GM19397 (cell line): ENCODE measurements around the gene KCNMA1.
"Not testable (repeated sequence)": the region's sequence is repeated elsewhere in the genome, so short reads cannot be mapped to it uniquely, and the experiment has no call there.

Experiments
- ATAC-seq: cut with Tn5 transposase; IDR thresholded peaks from one replicate; pipeline ENCODE4 v1.9.1; 2021; ENCODE audit warnings: mild to moderate bottlenecking, moderate library complexity; ENCODE audit not compliant: unreplicated experiment

KCNMA1 gene

DNA sequence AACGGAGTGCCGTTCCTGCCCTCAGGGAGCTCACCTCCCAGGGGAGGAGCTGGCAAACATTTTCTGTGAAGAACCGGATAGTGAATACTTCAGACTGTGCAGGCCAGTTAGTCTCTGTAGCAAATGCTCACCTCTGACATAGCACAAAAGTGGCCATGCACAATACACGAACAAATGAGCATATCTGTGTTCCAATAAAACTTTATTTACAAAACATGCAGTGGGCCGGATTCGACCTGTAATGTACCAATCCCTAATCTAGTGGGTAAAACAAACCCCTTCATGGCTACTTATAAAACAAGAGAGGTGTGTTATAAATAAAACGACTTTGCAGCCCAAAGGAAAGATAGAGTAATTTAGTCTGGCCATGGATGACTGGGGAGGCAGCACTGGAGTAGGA is 48.7 kb downstream of the KCNMA1 start:
- no peak for ATAC-seq

DNA sequence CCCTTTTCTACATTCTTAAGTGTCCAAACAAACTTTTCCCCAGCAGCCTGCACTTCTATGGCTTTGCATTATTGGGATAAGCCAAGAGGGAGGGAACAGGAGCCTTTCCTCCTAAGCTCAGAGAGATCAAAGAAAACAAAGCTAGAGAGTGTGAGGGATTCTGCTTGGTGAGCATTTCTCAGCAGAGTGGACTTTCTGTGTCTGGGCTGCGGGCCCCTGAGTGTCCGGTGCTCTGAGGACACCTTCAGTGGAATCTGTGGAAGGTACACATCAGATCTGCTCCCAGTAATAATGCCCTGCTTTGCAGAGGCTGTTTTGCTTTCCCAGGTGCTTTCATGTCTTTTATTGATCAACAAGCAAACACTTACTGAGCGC is 50.2 kb downstream of the KCNMA1 start:
- ATAC-seq = no peak

DNA sequence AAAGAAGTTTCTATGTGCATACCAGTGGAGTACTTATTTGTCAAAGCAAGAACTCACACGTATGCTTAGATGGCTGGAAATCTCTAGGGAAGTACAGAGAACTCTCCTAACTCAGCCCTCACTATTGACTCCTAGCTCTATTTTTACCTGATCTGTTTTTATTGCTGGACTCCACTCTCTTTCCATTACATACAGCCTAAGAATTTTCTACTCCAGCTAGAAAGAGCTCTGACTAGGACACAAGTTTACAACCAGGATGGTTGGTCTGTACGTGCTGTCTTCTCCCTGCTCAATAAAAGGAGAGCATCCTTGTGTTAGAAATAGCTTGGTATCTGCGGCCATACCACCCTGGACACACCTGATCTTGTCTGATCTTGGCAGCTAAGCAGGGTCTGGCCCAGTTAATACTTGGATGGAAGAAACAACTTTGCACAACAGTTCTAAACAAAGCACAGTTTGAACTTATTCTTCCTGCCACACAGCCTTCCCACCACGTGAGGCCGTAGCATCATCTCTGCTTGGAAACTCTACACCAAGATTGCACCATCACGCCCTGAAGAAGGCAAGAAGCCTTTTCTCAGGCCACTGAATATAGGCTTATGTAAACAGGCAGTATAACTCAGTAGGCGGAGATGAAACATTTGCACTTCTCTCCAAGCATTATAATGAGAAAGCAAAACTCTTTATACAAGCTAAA is 50.7 kb downstream of the KCNMA1 start:
- ATAC-seq = no peak

DNA sequence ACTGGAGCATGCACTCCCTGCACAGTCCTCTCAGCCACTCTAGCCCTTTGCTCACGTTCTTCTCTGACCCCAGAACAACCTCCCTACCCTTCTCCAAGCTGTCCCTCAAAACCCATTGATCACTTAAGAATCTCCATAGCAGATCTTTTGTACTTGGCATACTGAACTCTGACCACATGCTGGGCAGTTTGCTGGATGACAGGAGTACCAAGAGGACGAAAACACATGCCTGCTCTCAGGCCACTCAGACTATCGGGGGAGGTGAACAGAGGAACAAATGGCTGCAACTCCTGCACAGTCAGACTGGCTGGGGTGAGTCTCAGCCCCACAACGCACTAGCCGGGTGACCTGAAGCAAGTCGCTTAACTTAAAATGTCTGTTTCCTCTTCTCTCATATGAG is 52.7 kb downstream of the KCNMA1 start:
- ATAC-seq = no peak

DNA sequence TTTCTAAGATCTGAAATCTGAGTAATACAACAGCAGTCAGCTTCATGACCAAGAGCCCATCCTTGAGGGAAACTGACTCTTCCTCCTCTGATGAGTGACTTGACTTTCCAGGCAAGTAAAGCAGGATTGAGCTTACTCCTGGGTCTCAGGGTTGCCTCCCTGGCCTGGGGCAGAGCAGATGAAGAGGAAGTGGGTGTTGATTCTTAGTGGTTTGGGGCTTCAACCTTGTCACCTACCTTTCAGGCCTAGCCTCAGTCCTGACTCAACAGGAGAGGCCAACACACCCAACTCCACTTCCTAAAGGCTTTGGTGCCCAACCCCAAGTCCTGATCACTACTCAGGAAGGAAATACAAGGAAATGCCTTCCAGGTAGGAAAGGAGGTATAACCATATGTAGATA is 54.1 kb downstream of the KCNMA1 start:
- ATAC-seq = no peak

DNA sequence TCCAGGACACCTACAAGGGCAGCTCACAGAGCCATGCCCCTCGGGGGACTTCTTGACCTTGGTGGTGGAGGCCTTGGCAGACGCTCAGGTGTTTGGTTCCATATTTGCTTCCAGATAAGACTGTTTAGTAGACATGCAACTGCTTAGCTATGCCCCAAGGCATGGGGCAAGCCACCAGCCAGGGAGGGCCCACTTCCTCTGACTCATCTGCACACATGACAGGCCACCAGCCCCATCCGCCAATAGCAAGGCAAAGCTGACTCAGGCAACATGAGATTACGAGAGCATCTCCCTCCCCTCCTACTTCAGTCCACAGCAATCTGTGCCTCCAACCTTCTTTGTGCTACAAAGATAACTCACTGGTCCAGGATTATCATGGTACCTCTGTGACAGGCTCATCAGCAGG is 54.9 kb downstream of the KCNMA1 start:
- ATAC-seq = no peak

DNA sequence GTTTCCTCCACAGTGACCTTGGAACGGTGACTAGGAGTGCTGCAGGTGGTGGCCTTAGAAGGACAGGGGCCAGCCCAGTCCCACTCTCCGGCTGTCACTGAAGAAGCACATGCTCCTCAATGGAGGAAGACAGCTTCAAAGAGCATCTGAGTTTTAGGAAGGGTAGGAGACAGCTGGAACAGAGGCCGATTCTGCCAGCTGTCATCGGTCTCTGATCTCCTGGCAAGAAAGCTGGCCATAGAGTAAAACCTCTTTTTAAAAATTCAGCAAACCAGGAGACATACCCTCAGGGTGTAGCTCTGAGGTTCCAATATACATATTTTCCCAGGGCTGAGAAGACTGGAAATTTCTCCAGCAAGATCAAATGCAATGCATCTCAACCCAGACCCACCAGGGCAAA is 55.9 kb downstream of the KCNMA1 start:
- ATAC-seq = no peak

DNA sequence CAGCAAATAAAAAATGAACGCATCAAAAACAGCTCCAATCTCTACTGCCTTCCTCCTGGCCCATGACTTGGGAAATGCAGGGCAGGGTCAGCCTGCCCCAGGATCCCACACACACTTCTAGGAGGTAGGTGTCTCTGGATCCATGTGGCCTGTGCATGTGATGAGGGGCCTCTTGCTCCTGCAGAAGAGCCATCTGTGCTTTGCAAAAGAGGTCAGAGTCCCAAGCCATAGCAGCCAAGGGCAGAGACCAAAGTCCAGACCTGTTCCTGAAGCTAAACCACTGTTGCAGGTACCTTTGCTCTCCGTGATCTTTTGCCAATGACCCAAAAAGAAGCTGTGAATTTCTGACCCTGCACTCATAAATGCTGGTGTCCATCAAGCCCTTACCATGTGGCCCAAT is 57.1 kb downstream of the KCNMA1 start:
- ATAC-seq = no peak

DNA sequence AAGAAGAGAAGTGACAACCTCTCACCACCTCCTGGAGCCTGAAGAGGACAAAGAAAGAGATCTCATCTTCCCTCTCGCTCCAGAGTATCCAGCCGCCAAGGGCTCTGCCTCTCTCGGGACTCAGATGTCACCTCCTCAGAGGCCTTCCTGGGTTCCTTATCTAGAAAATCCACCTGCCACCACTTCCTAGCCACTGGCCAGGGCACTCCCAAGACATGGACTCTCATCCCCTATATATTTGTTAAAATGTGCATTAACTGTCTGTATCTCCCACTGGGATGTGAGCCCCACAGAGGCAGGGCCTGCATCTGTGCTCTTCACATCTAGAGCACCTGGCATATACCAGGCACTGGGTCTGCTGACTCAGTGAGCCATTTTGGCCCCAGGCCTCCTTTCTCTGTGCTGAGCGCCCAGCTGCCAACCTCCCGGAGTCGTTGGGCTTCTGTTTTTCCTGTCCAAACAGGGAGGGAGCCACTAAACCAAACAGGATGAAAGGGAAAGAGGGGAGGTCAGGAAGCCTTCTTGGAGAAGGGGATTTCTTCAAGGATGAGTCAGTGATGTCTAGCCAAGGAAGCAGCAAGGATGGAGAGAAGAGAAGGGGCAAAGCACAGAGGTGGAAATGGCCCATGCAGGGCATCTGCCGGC is 58.9 kb downstream of the KCNMA1 start:
- ATAC-seq = no peak

DNA sequence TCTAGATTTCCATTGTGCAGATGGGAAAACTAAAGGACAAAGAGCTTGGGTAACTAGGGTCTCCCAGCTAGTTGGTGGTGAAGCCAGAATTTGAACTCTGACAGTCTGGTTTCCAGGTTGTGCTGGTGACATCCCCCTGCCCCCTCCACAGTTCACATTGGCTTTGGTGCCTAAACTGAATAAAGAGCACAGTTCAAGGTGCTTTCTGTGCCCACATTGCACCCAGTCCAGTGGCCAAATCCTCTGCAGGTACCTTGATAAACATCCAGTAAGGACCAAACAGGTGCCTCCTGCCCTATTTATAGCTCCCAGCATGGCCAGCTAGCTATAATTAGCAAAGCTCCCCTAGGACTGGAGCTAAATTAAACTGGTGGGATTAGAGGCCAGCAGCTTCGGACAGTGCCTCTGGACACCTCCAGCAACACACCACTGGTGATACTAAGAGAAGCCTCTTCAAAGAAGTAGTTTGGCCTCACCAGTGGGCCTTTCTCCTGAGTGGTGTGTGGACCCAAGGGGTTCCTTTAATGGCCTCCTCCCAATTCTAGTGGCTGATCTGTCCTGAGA is 59.9 kb downstream of the KCNMA1 start:
- no peak for ATAC-seq

DNA sequence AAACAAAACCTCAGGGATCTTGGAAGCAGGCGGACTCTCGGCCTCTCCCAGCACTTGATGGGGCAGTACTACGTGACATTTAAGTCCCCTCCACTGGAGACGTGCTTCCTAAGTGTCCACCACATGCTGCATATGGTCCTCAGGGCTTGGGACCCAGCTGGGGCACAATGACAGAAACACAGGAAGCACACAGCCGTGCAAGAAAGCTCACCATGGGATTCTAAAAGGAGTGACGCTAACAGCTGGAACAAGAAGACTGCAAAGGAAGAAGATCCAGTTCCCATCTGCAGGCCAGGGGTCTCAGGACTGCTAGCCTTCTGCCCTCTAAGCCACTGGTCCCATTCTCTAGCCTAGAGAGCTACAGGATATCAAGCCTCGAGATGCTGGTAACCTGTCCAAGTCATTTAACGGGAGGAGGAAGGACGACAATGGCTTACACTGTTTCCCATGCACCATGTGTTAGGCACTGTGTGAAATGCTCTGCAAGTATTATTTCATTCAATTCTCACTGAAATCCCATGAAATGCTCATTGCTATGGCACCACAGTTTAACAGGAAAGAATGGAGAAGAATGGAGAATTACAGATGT is 61.1 kb downstream of the KCNMA1 start:
- ATAC-seq = no peak

DNA sequence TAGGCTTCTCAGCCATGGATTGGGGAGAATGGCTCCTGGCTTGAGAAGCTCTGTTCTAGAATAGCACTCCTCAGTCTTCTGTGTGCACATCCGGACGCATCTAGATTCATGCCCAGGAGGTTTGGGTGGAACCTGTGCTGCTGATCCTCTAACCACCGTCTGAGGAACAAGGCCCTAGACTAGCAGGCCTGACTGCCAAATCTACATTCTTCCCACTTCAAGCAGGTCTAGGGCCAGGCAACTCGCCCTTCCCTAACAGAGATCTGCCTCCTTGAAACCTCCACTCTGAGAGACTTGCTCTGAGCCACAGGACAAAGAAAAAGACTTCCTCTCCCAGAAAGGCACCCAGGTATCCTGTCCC is 61.6 kb downstream of the KCNMA1 start:
- ATAC-seq = no peak

DNA sequence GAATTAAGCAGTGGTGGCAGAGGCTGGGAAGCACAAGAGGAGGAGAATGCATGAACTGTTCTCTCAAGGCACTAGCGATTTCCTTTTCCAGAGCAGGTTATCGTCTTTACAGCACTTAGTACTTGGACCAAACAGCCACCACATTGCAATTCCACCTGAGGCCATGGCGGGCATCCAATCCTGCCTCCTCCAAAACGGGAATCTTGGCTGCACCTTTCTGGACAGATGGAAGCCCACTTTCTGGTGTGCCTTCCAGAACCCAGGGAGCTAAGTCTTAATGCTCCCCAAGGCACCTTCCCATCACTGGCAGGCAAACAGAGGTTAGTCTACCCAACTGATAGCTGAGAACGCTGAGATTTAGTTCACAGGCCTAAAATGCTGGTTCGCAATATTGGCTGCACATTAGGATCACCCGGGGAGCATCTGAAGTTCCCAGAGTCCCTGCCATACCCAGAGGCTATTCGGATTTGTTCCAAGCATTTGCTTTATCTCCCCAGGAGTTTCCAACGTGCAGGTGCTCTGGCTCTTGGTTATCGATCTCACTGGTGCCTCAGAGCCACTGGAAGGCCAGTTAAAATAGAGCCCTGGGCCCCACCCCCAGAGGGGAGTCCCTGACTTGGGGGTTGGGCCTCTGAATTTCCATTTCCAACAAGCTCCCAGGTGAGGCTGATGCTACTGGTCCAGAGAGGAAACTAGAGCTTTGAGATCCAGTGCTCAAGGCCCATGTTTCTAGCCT is 62.2 kb downstream of the KCNMA1 start:
- ATAC-seq = no peak

DNA sequence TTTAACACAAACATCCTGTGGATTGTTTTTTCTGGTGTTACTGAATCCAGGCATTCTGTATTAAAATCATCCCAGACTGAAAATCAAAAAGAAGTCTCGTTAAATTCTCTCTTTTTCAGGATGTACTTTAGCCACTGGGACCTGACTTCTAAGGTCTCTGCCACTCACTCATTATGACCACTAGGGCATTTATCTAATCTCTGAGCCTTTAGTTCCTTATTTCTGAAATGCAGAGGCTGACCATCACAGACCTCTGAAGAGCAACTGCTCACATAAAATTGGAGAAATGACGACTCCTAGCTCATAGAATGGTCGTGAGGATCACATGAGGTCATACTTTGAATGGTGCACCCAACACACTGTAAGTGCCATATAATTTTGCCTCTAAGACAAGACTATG is 63.2 kb downstream of the KCNMA1 start:
- ATAC-seq = no peak

DNA sequence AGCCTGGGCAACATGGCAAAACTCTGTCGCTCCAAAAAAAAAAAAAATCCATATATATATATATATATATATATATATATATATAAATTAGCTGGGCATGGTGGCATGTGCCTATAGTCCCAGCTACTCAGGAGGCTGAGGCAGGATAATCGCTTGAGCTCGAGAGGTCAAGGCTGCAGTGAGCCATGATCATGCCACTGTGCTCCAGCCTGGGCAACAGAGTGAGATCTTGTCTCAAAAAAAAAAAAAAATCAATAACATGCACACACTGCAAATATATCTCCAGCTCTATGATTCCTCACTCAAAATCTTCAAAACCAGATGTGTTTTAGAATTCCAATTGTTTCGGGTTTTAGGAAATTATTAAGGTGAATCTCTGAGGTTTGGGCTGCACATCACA is 65.1 kb downstream of the KCNMA1 start:
- ATAC-seq = not testable (repeated sequence)

DNA sequence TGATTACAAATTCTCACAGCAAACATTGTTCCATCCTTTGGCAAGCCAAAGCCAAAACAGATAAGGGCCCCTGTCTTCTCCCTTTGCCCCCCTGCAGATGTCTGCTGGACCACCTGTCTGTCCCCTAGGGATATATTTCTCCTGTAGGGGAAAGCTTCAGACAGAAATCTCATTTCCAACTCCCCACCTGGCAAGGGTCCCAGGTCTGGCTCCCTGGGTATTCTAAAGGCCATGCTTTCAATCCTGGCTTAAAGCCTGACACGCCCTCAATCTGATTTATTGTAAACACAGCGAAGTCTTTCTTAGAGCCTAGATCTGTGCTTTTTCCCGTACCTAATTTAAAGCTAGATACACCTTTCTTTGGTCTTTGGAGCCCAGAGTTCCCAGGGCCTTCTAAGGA is 66.1 kb downstream of the KCNMA1 start:
- no peak for ATAC-seq

DNA sequence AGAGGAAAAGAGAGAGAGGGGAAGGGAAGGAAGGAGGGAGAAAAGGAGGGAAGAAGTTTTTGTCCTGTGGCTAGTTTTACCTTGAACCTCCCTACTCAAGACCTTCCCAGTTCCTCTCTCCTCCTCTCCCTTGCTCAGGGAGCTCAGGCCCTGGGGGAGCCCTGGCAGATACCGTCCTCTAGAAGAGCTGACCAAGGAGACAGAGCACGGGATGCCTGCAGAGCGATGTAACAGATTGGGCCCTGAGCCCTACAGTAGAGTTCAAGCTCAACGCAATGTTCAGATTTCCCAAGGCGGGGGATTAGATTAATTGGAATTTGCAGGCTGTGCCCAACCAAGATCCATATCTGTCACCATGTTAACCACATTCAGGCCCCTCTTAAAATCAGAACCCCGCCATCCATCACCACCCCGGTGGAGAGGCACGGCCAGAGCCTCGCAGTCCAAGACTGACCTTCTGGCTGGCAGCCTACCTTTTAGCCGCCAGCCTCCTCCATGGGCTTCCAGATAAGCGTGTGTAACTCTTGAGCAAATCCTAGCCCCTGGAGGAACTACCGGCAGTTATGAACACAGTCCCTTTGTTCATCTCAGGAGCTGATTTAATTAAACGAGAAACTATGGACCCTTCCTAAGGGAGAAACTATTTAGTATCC is 70.6 kb downstream of the KCNMA1 start:
- no peak for ATAC-seq

DNA sequence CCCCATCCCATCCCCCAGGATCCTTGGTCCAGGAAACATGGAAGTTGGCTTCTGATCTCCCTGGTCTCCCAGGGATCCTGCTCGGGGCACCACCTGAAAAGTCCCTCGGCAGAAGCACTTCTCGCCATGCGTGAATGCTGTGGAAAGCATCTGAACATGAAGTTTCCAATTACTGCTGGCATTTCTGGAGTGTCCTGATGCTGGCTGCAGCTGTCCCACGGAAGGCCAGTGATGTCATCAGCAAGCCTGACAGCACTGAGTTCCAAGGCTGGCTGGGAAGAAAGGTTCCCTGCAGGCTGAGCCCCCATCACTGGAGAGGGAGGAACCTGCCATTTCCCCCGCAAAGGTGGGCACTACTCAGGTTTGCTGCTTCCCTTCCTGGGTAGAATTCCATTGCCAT is 71.4 kb downstream of the KCNMA1 start:
- ATAC-seq = no peak

DNA sequence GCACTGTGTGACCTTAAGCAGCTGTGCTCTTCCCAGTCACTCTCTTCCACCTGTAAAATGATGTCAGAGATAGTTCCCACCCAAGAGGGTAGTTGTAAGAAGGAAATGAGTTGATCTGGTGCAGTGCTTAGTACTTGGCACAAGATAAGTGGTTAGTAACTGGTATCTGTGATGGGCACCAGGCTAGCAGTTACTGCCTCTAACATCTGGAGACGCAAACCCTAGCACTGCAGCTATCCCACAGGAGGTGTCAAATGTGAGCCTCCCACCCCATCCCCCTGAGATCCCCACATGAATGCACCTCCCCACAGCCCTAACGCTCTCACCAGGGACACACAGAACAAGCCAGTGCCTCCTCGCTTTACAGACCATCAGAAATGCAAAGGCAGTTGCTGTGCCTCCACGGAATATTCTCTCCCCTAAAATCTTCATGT is 72.0 kb downstream of the KCNMA1 start:
- no peak for ATAC-seq

DNA sequence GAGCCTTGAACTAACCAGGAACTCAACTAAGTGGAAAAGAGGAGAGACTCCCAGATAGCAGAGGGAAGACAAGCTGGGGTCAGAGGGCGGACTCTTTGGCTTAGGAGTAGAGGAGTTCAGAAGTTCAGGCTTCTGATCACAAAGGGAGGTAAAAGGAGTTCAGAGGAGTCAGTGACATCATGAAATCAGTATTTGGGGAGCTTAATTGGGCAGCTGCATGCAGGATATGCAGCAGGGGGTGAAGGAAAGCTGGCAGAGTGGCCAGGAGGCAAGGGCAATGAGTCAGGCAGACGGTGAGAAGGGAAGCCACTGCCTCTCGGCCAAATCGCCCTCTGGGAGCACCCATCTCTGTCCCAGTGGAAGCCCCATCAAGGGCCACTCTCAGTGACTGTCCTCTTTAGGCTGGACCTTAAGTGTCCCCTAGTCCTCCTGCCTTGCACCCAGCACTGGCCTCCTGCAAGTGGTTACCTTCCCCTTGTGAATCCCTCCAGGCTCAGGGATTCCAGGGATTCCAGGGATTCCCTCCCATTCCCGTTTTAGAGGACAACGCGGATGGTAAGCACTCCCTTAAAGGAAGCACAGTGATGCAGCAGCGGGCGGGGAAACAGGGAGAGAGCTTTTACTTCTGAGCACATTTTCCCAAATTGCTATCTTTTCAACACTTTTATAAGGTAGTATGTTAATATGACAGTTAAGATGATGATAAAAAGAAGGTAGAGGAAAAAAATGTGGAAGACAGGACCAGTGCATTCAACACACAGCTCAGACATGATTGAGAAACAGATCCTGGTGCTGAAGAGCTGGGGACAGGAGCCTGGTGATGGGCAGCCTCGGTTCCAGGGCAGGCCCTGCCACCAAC is 72.6 kb downstream of the KCNMA1 start:
- no peak for ATAC-seq
